GM19043 (cell line): ENCODE results near the gene RBM5.

Experiments used
- ATAC-seq: cut with Tn5 transposase; IDR thresholded peaks from one replicate; pipeline ENCODE4 v1.9.1; 2021; ENCODE audit warnings: low read depth; ENCODE audit not compliant: unreplicated experiment

The RBM5 gene

GRCh38 chr3:50121072-50122032 lies 32.6 kb downstream of the RBM5 start:
- ATAC-seq, result no peak

- no peak for ATAC-seq
Observed at GRCh38 chr3:50122071-50122470, 33.4 kb downstream of the RBM5 start.

- ATAC-seq, result no peak
Observed at GRCh38 chr3:50122661-50123391, 34.1 kb downstream of the RBM5 start.

- ATAC-seq, result no peak
Observed at GRCh38 chr3:50123394-50124051, 34.8 kb downstream of the RBM5 start.

- ATAC-seq, result no peak
Observed at GRCh38 chr3:50124052-50124799, 35.5 kb downstream of the RBM5 start.

GRCh38 chr3:50124800-50125178 lies 36.1 kb downstream of the RBM5 start:
- ATAC-seq, result no peak

- no peak for ATAC-seq
Observed at GRCh38 chr3:50125541-50126286, 37.0 kb downstream of the RBM5 start.

- ATAC-seq, result no peak
Observed at GRCh38 chr3:50126287-50127211, 37.8 kb downstream of the RBM5 start.

- no peak for ATAC-seq
Observed at GRCh38 chr3:50127251-50127691, 38.6 kb downstream of the RBM5 start.

GRCh38 chr3:50128001-50128400 lies 39.3 kb downstream of the RBM5 start:
- no peak for ATAC-seq

GRCh38 chr3:50130436-50130835 lies 41.7 kb downstream of the RBM5 start:
- no peak for ATAC-seq

- no peak for ATAC-seq
Observed at GRCh38 chr3:50132421-50133282, 43.9 kb downstream of the RBM5 start.

GRCh38 chr3:50133283-50133615 lies 44.5 kb downstream of the RBM5 start:
- no peak for ATAC-seq

GRCh38 chr3:50134367-50134766 lies 45.6 kb downstream of the RBM5 start:
- no peak for ATAC-seq

- ATAC-seq, result no peak
Observed at GRCh38 chr3:50135964-50136363, 47.2 kb downstream of the RBM5 start.

- ATAC-seq, result no peak
Observed at GRCh38 chr3:50136714-50137405, 48.1 kb downstream of the RBM5 start.

- ATAC-seq, result no peak
Observed at GRCh38 chr3:50137531-50137930, 48.8 kb downstream of the RBM5 start.
